ENCODE data around the gene PRDM5. TPM values are rescaled to one million over a fixed set of nuclear protein-coding genes. Genes with fewer than 3 reads are reported as not detected.

Gene PRDM5
- total RNA-seq: 19.0 TPM in 2 replicates
- polyA plus RNA-seq: 8.2 and 8.6 TPM in 2 replicates
- 5.3 and 5.4 TPM in 2 replicates for polyA plus RNA-seq (2012)
- polyA minus RNA-seq (ENCODE audit: low replicate concordance): 3.7 and 7.7 TPM in 2 replicates

GRCh38 chr4:120922381-120923206 is at the start of gene PRDM5:
TSS of gene PRDM5 (minus strand) at chr4:120922726. CDS start at chr4:120922608, 118 bp downstream.
- Histone ChIP-seq H3K4me3 (replicated peaks in 1 of 4; ENCODE audit: control extremely low read depth in 1 of 4, insufficient read depth in 1 of 4, low read depth in 3 of 4, low read length in 4 of 4) (peak within 1 kb of the TSS; percentile 68 to 82 (median 71)), H3K27me3 (ENCODE audit: control insufficient read depth, insufficient read depth, low read length) (no peaks in the 10 kb centered on the region), H3K9me3 (ENCODE audit: control insufficient read depth, insufficient read depth, low read depth, low read length) (no peaks in the 10 kb centered on the region), H3K4me2 (ENCODE audit: extremely low read depth, insufficient read depth, low read length) (peak within 1 kb of the TSS; percentile 82), H2AFZ (ENCODE audit: low read length) (peak within 1 kb of the TSS; percentile 77), H3K36me3 (ENCODE audit: control insufficient read depth, insufficient read depth, low read length) (no peaks in the 10 kb centered on the region), H4K20me1 (ENCODE audit: control insufficient read depth, extremely low read depth, insufficient read depth, low read length) (no peaks in the 10 kb centered on the region), H3K4me1 (ENCODE audit: control insufficient read depth, extremely low read depth, insufficient read depth, low read length) (peaks cover 2% of the 10 kb centered on the region), H3K79me2 (ENCODE audit: control insufficient read depth, insufficient read depth, low read length) (peaks cover 5% of the 10 kb centered on the region), H3K9ac (ENCODE audit: insufficient read depth, low read length) (peak within 1 kb of the TSS; percentile 79), H3K27ac (ENCODE audit: insufficient read depth, low read length) (peak within 1 kb of the TSS; percentile 85)
- TF ChIP-seq CTCF (conservative IDR thresholded peaks at IDR 0.05 in 1 of 2, IDR thresholded peaks at IDR 0.05 in 1 of 2; ENCODE audit: low read depth in 1 of 2, low read length in 2 of 2) (peak; percentile 24 to 28), EZH2 (IDR thresholded peaks at IDR 0.05; ENCODE audit: low read length, missing control alignments) (no peak)
- peak; percentile 59 to 71 for DNase-seq (ENCODE audit: low read depth in 2 of 2)

- no peak overlapping the region for H3K27ac ChIP-seq (ENCODE audit: insufficient read depth, low read length)
- H3K9ac ChIP-seq (ENCODE audit: insufficient read depth, low read length): no peak overlapping the region
- no peak overlapping the region for H3K4me2 ChIP-seq (ENCODE audit: extremely low read depth, insufficient read depth, low read length)
- H3K9me3 ChIP-seq (ENCODE audit: control insufficient read depth, insufficient read depth, low read depth, low read length): no peaks in the 10 kb centered on the region
- DNase-seq (ENCODE audit: low read depth in 2 of 2): no peak
- no peaks in the 10 kb centered on the region for H4K20me1 ChIP-seq (ENCODE audit: control insufficient read depth, extremely low read depth, insufficient read depth, low read length)
- no peak overlapping the region for H2AFZ ChIP-seq (ENCODE audit: low read length)
- no peaks in the 10 kb centered on the region for H3K27me3 ChIP-seq (ENCODE audit: control insufficient read depth, insufficient read depth, low read length)
- no peaks in the 10 kb centered on the region for H3K36me3 ChIP-seq (ENCODE audit: control insufficient read depth, insufficient read depth, low read length)
- TF ChIP-seq EZH2 (IDR thresholded peaks at IDR 0.05; ENCODE audit: low read length, missing control alignments) (no peak), CTCF (conservative IDR thresholded peaks at IDR 0.05 in 1 of 2, IDR thresholded peaks at IDR 0.05 in 1 of 2; ENCODE audit: low read depth in 1 of 2, low read length in 2 of 2) (no peak)
- no peaks in the 10 kb centered on the region for H3K4me1 ChIP-seq (ENCODE audit: control insufficient read depth, extremely low read depth, insufficient read depth, low read length)
- H3K4me3 ChIP-seq (replicated peaks in 1 of 4; ENCODE audit: control extremely low read depth in 1 of 4, insufficient read depth in 1 of 4, low read depth in 3 of 4, low read length in 4 of 4): no peak overlapping the region
- no peaks in the 10 kb centered on the region for H3K79me2 ChIP-seq (ENCODE audit: control insufficient read depth, insufficient read depth, low read length)
Observed at GRCh38 chr4:120971884-120972283, 49.4 kb upstream of the PRDM5 start.

- Histone ChIP-seq H3K9ac (ENCODE audit: insufficient read depth, low read length) (no peak overlapping the region), H3K27ac (ENCODE audit: insufficient read depth, low read length) (no peak overlapping the region), H3K27me3 (ENCODE audit: control insufficient read depth, insufficient read depth, low read length) (no peaks in the 10 kb centered on the region), H3K79me2 (ENCODE audit: control insufficient read depth, insufficient read depth, low read length) (no peaks in the 10 kb centered on the region), H3K4me3 (replicated peaks in 1 of 4; ENCODE audit: control extremely low read depth in 1 of 4, insufficient read depth in 1 of 4, low read depth in 3 of 4, low read length in 4 of 4) (no peak overlapping the region), H2AFZ (ENCODE audit: low read length) (no peak overlapping the region), H3K36me3 (ENCODE audit: control insufficient read depth, insufficient read depth, low read length) (no peaks in the 10 kb centered on the region), H3K4me2 (ENCODE audit: extremely low read depth, insufficient read depth, low read length) (no peak overlapping the region), H3K4me1 (ENCODE audit: control insufficient read depth, extremely low read depth, insufficient read depth, low read length) (no peaks in the 10 kb centered on the region), H4K20me1 (ENCODE audit: control insufficient read depth, extremely low read depth, insufficient read depth, low read length) (no peaks in the 10 kb centered on the region), H3K9me3 (ENCODE audit: control insufficient read depth, insufficient read depth, low read depth, low read length) (no peaks in the 10 kb centered on the region)
- no peak for DNase-seq (ENCODE audit: low read depth in 2 of 2)
- TF ChIP-seq CTCF (conservative IDR thresholded peaks at IDR 0.05 in 1 of 2, IDR thresholded peaks at IDR 0.05 in 1 of 2; ENCODE audit: low read depth in 1 of 2, low read length in 2 of 2): no peak
- no peak for TF ChIP-seq EZH2 (IDR thresholded peaks at IDR 0.05; ENCODE audit: low read length, missing control alignments)
Observed at GRCh38 chr4:120965938-120966337, 43.4 kb upstream of the PRDM5 start.

All from fibroblast of lung (primary cell).